ENCODE measurements around the gene CHD3.

- no peak for TF ChIP-seq CTCF (IDR thresholded peaks at IDR 0.05)
- no peak for TF ChIP-seq REST (IDR thresholded peaks at IDR 0.05; ENCODE audit: insufficient read depth in 1 of 2, low read depth in 2 of 2, low read length in 1 of 2)
- TF ChIP-seq TCF7L2 (IDR thresholded peaks at IDR 0.05; ENCODE audit: low read depth, low read length) = no peak
- no peak for TF ChIP-seq SIN3A (IDR thresholded peaks at IDR 0.05; ENCODE audit: borderline replicate concordance, insufficient read depth, low read depth, low read length)
- TF ChIP-seq POLR2AphosphoS5 (IDR thresholded peaks at IDR 0.05; ENCODE audit: low read depth, low read length) = no peak
These were observed 48.7 kb upstream of the CHD3 start for GRCh38 chr17:7839876-7840261.
